ENCODE measurements around the gene KRTAP5-1. TPM values are rescaled to one million over a fixed set of nuclear protein-coding genes. Genes with fewer than 3 reads are reported as not detected.

The KRTAP5-1 gene
- total RNA-seq, 1 donor from 2014 or later: not detected

GRCh38 chr11:1563149-1563638, 21.9 kb downstream of the KRTAP5-1 start:
- Histone ChIP-seq H3K36me3 (ENCODE audit: control insufficient read depth, insufficient read depth, low read length) (peaks cover 1% of the 10 kb centered on the region), H3K27me3 (ENCODE audit: control insufficient read depth, insufficient read depth, low read length) (no peaks in the 10 kb centered on the region), H3K4me3 (ENCODE audit: low read depth, low read length) (no peak overlapping the region)
- no peak for DNase-seq (ENCODE audit: low read depth)
- no peak for TF ChIP-seq CTCF (IDR thresholded peaks at IDR 0.05; ENCODE audit: insufficient read depth, low read length, poor library complexity, severe bottlenecking)

GRCh38 chr11:1562469-1563148, 22.5 kb downstream of the KRTAP5-1 start:
- no peak for DNase-seq (ENCODE audit: low read depth)
- TF ChIP-seq CTCF (IDR thresholded peaks at IDR 0.05; ENCODE audit: insufficient read depth, low read length, poor library complexity, severe bottlenecking): no peak
- Histone ChIP-seq H3K27me3 (ENCODE audit: control insufficient read depth, insufficient read depth, low read length) (no peaks in the 10 kb centered on the region), H3K4me3 (ENCODE audit: low read depth, low read length) (no peak overlapping the region), H3K36me3 (ENCODE audit: control insufficient read depth, insufficient read depth, low read length) (peaks cover 1% of the 10 kb centered on the region)

GRCh38 chr11:1561955-1562354, 23.1 kb downstream of the KRTAP5-1 start:
- DNase-seq (ENCODE audit: low read depth): no peak
- H3K27me3 ChIP-seq (ENCODE audit: control insufficient read depth, insufficient read depth, low read length): no peaks in the 10 kb centered on the region
- TF ChIP-seq CTCF (IDR thresholded peaks at IDR 0.05; ENCODE audit: insufficient read depth, low read length, poor library complexity, severe bottlenecking): no peak
- H3K36me3 ChIP-seq (ENCODE audit: control insufficient read depth, insufficient read depth, low read length): peaks cover 1% of the 10 kb centered on the region
- H3K4me3 ChIP-seq (ENCODE audit: low read depth, low read length): no peak overlapping the region

GRCh38 chr11:1561266-1561665, 23.8 kb downstream of the KRTAP5-1 start:
- DNase-seq (ENCODE audit: low read depth): no peak
- no peaks in the 10 kb centered on the region for H3K27me3 ChIP-seq (ENCODE audit: control insufficient read depth, insufficient read depth, low read length)
- TF ChIP-seq CTCF (IDR thresholded peaks at IDR 0.05; ENCODE audit: insufficient read depth, low read length, poor library complexity, severe bottlenecking): no peak
- H3K36me3 ChIP-seq (ENCODE audit: control insufficient read depth, insufficient read depth, low read length): peaks cover 1% of the 10 kb centered on the region
- no peak overlapping the region for H3K4me3 ChIP-seq (ENCODE audit: low read depth, low read length)

GRCh38 chr11:1560649-1561251, 24.3 kb downstream of the KRTAP5-1 start:
- TF ChIP-seq CTCF (IDR thresholded peaks at IDR 0.05; ENCODE audit: insufficient read depth, low read length, poor library complexity, severe bottlenecking): no peak
- H3K36me3 ChIP-seq (ENCODE audit: control insufficient read depth, insufficient read depth, low read length): peaks cover 1% of the 10 kb centered on the region
- no peaks in the 10 kb centered on the region for H3K27me3 ChIP-seq (ENCODE audit: control insufficient read depth, insufficient read depth, low read length)
- no peak for DNase-seq (ENCODE audit: low read depth)
- no peak overlapping the region for H3K4me3 ChIP-seq (ENCODE audit: low read depth, low read length)
